ENCODE data around the gene WWP2.

- TF ChIP-seq POLR2AphosphoS5 (IDR thresholded peaks at IDR 0.05) (peak in 2 of 4 donors; percentile 26 to 28), CTCF (IDR thresholded peaks at IDR 0.05) (no peak), POLR2A (IDR thresholded peaks at IDR 0.05) (no peak), EP300 (IDR thresholded peaks at IDR 0.05) (no peak)
Measured at GRCh38 chr16:69831212-69832123, 69.3 kb downstream of the WWP2 start.

Data from sigmoid colon (tissue), 4 donors.